NCI-H2227 treated with DMSO at 0.1 percent for 48 hours (cell line): Measurements from ENCODE around the gene SLC16A14.

ENCODE experiments used
- DNase-seq: peaks from one replicate; lab custom pipeline; 2025; lab: John Stamatoyannopoulos, UW

The SLC16A14 gene

GRCh38 chr2:230042195-230042594 lies 26.5 kb downstream of the SLC16A14 start:
- no peak for DNase-seq

- no peak for DNase-seq
These were observed 45.4 kb downstream of the SLC16A14 start for GRCh38 chr2:230023313-230023712.

GRCh38 chr2:230019742-230020141 lies 49.0 kb downstream of the SLC16A14 start:
- DNase-seq: no peak

GRCh38 chr2:230018153-230018552 lies 50.6 kb downstream of the SLC16A14 start:
- DNase-seq: no peak

- no peak for DNase-seq
These were observed 51.9 kb downstream of the SLC16A14 start for GRCh38 chr2:230016844-230017243.

GRCh38 chr2:230012267-230012884 lies 56.3 kb downstream of the SLC16A14 start:
- no peak for DNase-seq

GRCh38 chr2:230011617-230012016 lies 57.1 kb downstream of the SLC16A14 start:
- no peak for DNase-seq

- DNase-seq: no peak
These were observed 58.2 kb downstream of the SLC16A14 start for GRCh38 chr2:230010501-230010900.

GRCh38 chr2:230008708-230009066 lies 60.0 kb downstream of the SLC16A14 start:
- no peak for DNase-seq

- no peak for DNase-seq
These were observed 60.6 kb downstream of the SLC16A14 start for GRCh38 chr2:230007931-230008707.

- no peak for DNase-seq
These were observed 68.4 kb downstream of the SLC16A14 start for GRCh38 chr2:230000118-230000841.

- DNase-seq: no peak
These were observed 71.2 kb downstream of the SLC16A14 start for GRCh38 chr2:229997565-229997964.

GRCh38 chr2:229996320-229996719 lies 72.4 kb downstream of the SLC16A14 start:
- no peak for DNase-seq

- DNase-seq: no peak
These were observed 75.5 kb downstream of the SLC16A14 start for GRCh38 chr2:229993236-229993635.
